ENCODE measurements around the gene REXO4.

- TF ChIP-seq, protein P1, sequence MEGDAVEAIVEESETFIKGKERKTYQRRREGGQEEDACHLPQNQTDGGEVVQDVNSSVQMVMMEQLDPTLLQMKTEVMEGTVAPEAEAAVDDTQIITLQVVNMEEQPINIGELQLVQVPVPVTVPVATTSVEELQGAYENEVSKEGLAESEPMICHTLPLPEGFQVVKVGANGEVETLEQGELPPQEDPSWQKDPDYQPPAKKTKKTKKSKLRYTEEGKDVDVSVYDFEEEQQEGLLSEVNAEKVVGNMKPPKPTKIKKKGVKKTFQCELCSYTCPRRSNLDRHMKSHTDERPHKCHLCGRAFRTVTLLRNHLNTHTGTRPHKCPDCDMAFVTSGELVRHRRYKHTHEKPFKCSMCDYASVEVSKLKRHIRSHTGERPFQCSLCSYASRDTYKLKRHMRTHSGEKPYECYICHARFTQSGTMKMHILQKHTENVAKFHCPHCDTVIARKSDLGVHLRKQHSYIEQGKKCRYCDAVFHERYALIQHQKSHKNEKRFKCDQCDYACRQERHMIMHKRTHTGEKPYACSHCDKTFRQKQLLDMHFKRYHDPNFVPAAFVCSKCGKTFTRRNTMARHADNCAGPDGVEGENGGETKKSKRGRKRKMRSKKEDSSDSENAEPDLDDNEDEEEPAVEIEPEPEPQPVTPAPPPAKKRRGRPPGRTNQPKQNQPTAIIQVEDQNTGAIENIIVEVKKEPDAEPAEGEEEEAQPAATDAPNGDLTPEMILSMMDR (IDR thresholded peaks at IDR 0.05), result peak; percentile 43 to 80 (median 70)
- TF ChIP-seq POLR2A (IDR thresholded peaks at IDR 0.05) (no peak), POLR2AphosphoS5 (IDR thresholded peaks at IDR 0.05) (no peak)
Measured at GRCh38 chr9:133403766-133404453, 13.9 kb downstream of the REXO4 start.

All from transverse colon (tissue), 4 donors.